ENCODE results near the gene KYNU. TPM values are rescaled to one million over a fixed set of nuclear protein-coding genes. Genes with fewer than 3 reads are reported as not detected.
"Not testable (repeated sequence)": the region's sequence is repeated elsewhere in the genome, so short reads cannot be mapped to it uniquely, and the experiment has no call there.

KYNU gene
- polyA plus RNA-seq, 1 experiment: 4.5 TPM

DNA sequence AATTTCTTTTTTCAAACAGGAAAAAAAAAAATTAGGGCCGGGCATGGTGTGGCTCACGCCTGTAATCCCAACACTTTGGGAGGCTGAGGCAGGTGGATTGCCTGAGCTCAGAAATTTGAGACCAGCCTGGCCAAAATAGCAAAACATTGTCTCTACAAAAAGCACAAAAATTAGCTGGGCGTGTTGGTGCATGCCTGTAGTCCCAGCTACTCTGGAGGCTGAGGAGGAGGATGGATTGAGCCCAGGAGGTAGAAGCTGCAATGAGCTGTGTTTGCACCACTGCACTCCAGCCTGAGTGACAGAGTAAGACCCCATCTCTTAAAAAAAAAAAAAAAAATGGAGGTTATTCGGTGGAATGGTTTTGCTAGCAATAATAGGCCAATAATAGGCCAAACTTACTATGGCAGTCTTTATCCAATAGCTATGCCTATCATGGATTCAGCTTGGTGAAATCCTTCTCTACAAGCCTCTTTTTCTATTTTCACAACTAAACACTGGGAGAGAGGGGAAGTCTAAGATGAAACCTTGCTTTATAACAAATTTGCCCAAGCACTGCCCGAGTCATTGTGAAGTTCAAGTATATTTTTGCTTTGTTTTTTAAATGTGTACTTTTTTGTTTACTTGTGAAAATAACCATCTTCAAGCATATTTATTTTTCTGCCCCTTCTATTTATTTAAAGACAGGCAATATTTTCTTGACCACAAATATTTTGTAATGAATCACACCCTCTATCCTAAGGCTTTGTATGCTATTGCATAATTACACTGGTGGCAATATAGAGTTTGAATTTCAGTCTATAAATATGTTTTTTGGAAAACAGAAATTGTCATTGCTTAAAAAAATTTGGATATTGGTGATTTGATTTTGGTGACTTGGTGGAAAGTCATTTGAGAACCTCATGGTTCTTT lies 20.0 kb upstream of the KYNU start:
- TF ChIP-seq, protein P1, sequence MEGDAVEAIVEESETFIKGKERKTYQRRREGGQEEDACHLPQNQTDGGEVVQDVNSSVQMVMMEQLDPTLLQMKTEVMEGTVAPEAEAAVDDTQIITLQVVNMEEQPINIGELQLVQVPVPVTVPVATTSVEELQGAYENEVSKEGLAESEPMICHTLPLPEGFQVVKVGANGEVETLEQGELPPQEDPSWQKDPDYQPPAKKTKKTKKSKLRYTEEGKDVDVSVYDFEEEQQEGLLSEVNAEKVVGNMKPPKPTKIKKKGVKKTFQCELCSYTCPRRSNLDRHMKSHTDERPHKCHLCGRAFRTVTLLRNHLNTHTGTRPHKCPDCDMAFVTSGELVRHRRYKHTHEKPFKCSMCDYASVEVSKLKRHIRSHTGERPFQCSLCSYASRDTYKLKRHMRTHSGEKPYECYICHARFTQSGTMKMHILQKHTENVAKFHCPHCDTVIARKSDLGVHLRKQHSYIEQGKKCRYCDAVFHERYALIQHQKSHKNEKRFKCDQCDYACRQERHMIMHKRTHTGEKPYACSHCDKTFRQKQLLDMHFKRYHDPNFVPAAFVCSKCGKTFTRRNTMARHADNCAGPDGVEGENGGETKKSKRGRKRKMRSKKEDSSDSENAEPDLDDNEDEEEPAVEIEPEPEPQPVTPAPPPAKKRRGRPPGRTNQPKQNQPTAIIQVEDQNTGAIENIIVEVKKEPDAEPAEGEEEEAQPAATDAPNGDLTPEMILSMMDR (IDR thresholded peaks at IDR 0.05; ENCODE audit: low read depth, low read length): no peak
- no peak overlapping the region for H3K4me3 ChIP-seq (ENCODE audit: low read depth, low read length)
- no peak overlapping the region for H3K27ac ChIP-seq (ENCODE audit: low read depth, low read length)
- H3K9me3 ChIP-seq (ENCODE audit: control insufficient read depth, insufficient read depth, low read length): no peaks in the 10 kb centered on the region
- POLR2A ChIA-PET: interaction anchor here (0.6 kb wide), 1 partner anchor 658 kb away, joined by 3 read pairs; no protein-coding TSS in a partner anchor
- CTCF ChIA-PET: interaction anchor here (0.6 to 1.1 kb wide), 2 partner anchors 9 to 129 kb away, joined by 3 to 4 read pairs; no protein-coding TSS in a partner anchor
- H3K27me3 ChIP-seq (ENCODE audit: control insufficient read depth, insufficient read depth, low read length): no peaks in the 10 kb centered on the region
- DNase-seq (ENCODE audit: low read depth, low spot score): no peak

DNA sequence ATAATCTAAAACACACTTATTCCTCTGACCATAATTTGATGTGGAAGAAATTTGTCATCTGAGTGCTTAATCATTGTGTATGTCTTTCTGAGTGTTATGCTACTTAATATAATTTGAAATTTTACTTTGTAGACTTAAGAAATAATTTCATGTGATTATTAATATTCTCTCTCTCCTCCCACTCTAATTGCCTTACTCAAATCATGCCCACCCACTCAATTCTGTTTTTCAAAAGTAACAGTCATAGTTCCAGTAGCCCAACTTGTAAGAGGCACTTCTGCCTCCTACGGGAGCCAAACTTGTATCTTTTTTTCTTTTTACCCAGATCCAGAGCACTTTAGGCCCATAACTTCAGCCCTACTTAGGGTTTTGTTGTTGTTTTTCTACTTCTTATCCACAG lies 18.5 kb upstream of the KYNU start:
- Histone ChIP-seq H3K27ac (ENCODE audit: low read depth, low read length) (no peak overlapping the region), H3K27me3 (ENCODE audit: control insufficient read depth, insufficient read depth, low read length) (no peaks in the 10 kb centered on the region), H3K9me3 (ENCODE audit: control insufficient read depth, insufficient read depth, low read length) (no peaks in the 10 kb centered on the region), H3K4me3 (ENCODE audit: low read depth, low read length) (no peak overlapping the region)
- ChIA-PET POLR2A (no interaction called here), CTCF (no interaction called here)
- no peak for DNase-seq (ENCODE audit: low read depth, low spot score)
- TF ChIP-seq, protein P1 (IDR thresholded peaks at IDR 0.05; ENCODE audit: low read depth, low read length): no peak

DNA sequence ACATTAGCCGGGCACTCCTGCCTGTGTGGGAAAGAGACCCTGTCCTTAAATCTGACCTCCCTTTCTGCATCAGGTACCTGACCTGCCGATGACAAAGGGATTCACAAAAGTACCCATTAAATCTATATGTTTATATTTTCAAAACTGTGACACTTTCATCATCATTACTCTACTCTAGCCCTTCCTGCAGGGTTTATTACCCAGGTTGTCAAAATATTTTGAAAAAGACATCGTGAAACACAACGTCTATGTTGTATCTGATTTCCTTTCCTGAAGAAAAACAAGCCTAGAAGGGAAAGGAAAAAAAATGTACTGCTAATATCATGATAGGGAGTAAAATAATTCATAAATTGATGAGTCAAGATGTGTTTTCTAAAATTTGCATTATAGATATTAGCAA lies 15.2 kb upstream of the KYNU start:
- Histone ChIP-seq H3K27me3 (ENCODE audit: control insufficient read depth, insufficient read depth, low read length) (no peaks in the 10 kb centered on the region), H3K4me3 (ENCODE audit: low read depth, low read length) (no peak overlapping the region), H3K27ac (ENCODE audit: low read depth, low read length) (no peak overlapping the region), H3K9me3 (ENCODE audit: control insufficient read depth, insufficient read depth, low read length) (no peaks in the 10 kb centered on the region)
- POLR2A ChIA-PET: no interaction called here
- CTCF ChIA-PET: no interaction called here
- DNase-seq (ENCODE audit: low read depth, low spot score): no peak
- TF ChIP-seq, protein P1 (IDR thresholded peaks at IDR 0.05; ENCODE audit: low read depth, low read length): no peak

DNA sequence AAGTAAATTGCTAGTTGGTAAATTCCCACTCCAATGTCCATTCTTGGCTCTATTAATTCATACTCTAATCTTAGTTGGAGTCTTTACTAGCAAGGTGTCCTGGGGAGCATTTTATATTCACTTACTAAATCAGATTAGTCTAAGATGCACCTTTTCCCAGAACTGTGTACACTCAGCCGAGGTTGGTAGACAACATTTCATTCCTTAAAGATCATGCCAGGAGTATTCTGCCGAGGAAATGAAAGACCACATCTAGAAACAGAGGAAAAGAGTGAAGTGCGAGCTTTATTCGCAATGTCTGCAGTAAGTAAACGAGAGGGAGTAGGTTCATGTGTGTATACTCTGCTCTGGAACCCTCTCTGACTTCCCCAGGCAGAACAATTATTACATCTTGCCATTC lies 14.6 kb upstream of the KYNU start:
- POLR2A ChIA-PET: interaction anchor here (1.6 kb wide), 1 partner anchor 11 kb away, joined by 6 read pairs; no protein-coding TSS in a partner anchor
- CTCF ChIA-PET: no interaction called here
- DNase-seq (ENCODE audit: low read depth, low spot score): no peak
- Histone ChIP-seq H3K4me3 (ENCODE audit: low read depth, low read length) (no peak overlapping the region), H3K27me3 (ENCODE audit: control insufficient read depth, insufficient read depth, low read length) (no peaks in the 10 kb centered on the region), H3K27ac (ENCODE audit: low read depth, low read length) (no peak overlapping the region), H3K9me3 (ENCODE audit: control insufficient read depth, insufficient read depth, low read length) (no peaks in the 10 kb centered on the region)
- TF ChIP-seq, protein P1 (IDR thresholded peaks at IDR 0.05; ENCODE audit: low read depth, low read length): no peak

DNA sequence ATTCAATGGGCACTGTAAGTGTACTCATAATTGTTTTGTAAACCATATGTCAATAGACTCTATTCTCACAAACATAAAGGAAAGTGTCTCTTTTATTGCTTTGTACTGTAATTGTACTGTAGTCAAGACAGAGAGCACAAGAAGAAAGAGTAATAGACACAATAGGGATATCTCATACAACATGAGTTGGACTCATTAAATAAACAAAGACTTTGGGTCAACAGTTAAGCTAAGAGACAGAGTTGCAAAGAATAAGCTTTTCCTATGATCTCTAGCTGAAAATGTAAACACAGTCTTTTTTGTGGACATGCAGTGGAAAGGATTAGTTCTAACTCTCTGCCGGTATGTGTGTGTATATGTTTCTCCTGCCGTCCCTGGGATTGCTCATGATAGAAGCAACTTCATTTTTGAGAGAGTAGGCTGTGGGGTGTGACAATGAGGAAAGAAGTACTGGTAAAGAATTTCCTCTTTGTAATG lies 13.9 kb upstream of the KYNU start:
- TF ChIP-seq, protein P1 (IDR thresholded peaks at IDR 0.05; ENCODE audit: low read depth, low read length): no peak

DNA sequence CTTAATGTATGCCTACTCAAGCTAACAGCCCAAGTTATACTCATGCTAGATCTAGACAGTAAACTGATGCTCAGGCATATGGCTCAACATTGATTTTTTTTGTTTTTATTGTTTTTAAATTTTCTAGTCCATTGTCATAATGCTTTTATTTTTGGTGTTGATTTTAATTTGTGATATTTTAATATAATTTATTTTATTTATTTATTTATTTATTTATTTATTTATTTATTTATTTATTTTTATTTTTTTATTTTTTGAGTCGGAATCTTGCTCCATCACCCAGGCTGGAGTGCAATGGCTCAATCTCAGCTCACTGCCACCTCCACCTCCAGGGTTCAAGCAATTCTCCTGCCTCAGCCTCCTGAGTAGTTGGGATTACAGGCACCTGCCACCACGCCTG lies 12.9 kb upstream of the KYNU start:
- H3K9me3 ChIP-seq (ENCODE audit: control insufficient read depth, insufficient read depth, low read length); H3K27ac ChIP-seq (ENCODE audit: low read depth, low read length); DNase-seq (ENCODE audit: low read depth, low spot score); POLR2A ChIA-PET; H3K27me3 ChIP-seq (ENCODE audit: control insufficient read depth, insufficient read depth, low read length); H3K4me3 ChIP-seq (ENCODE audit: low read depth, low read length); CTCF ChIA-PET: not testable (repeated sequence)

More for the DNA sequence above, 13.9 kb upstream of the KYNU start:
- ChIA-PET POLR2A (interaction anchor here (0.5 to 1.6 kb wide), 2 partner anchors 11 to 25 kb away, joined by 6 to 20 read pairs; no protein-coding TSS in a partner anchor), CTCF (interaction anchor here (1.0 kb wide), 1 partner anchor 181 kb away, joined by 4 read pairs; no protein-coding TSS in a partner anchor)
- H3K9me3 ChIP-seq (ENCODE audit: control insufficient read depth, insufficient read depth, low read length): no peaks in the 10 kb centered on the region; the same call in 1 of the 2 replicates
- DNase-seq (ENCODE audit: low read depth, low spot score): peak; percentile 80
- peak overlapping the region; percentile 74 for H3K27ac ChIP-seq (ENCODE audit: low read depth, low read length)
- no peak overlapping the region for H3K4me3 ChIP-seq (ENCODE audit: low read depth, low read length)
- H3K27me3 ChIP-seq (ENCODE audit: control insufficient read depth, insufficient read depth, low read length): no peaks in the 10 kb centered on the region
